Right atrium auricular region (tissue), 2 donors: ENCODE results near the gene PKP3. TPM values are rescaled to one million over a fixed set of nuclear protein-coding genes. Genes with fewer than 3 reads are reported as not detected.

ENCODE experiments used
- DNase-seq: peaks from one replicate; pipeline ENCODE4 v3.0.0-alpha.2; 2019; ENCODE audit warnings: low spot score
- H3K27ac ChIP-seq, 2 donors: fragments of 200-600 bp; sonication (generic); 1 replicate in 1 of 2; 2 replicates in 1 of 2; pipeline ENCODE4 v1.5.1; 2016 to 2019
- H3K27me3 ChIP-seq, 2 donors: fragments of 200-600 bp; sonication (generic); one replicate each; pipeline versions ENCODE4 v1.5.1 to v1.6.0; 2017 to 2019
- H3K36me3 ChIP-seq: fragments of 200-600 bp; sonication (generic); one replicate; pipeline ENCODE4 v1.5.1; 2016
- H3K4me1 ChIP-seq, 2 donors: fragments of 200-600 bp; sonication (generic); one replicate each; pipeline versions ENCODE4 v1.5.1 to v1.6.0; 2017 to 2019
- H3K4me3 ChIP-seq, 2 donors: fragments of 200-600 bp; sonication (generic); 1 replicate in 1 of 2; 2 replicates in 1 of 2; pipeline ENCODE4 v1.5.1; 2017 to 2019; ENCODE audit warnings: mild to moderate bottlenecking in 1 of 2, moderate library complexity in 1 of 2
- H3K9me3 ChIP-seq, 2 donors: fragments of 200-600 bp; sonication (generic); one replicate each; pipeline ENCODE4 v1.5.1; 2019
- total RNA-seq, 2 donors: library from RNA; depleted of rRNA; stranded (reverse); fragments of >200 nt; gene quantifications; one replicate each; pipeline ENCODE4 v1.1.0, GENCODE V29; 2016
- TF ChIP-seq, protein P1 (sequence below), 2 donors: fragments of 200-600 bp; sonication (generic); IDR thresholded peaks; one replicate each; pipeline ENCODE4 v1.5.1; 2019; ENCODE audit warnings: antibody characterized with exemption in 2 of 2

PKP3 gene
- total RNA-seq, 2 donors from 2014 or later = 0.43 to 1.0 TPM

DNA sequence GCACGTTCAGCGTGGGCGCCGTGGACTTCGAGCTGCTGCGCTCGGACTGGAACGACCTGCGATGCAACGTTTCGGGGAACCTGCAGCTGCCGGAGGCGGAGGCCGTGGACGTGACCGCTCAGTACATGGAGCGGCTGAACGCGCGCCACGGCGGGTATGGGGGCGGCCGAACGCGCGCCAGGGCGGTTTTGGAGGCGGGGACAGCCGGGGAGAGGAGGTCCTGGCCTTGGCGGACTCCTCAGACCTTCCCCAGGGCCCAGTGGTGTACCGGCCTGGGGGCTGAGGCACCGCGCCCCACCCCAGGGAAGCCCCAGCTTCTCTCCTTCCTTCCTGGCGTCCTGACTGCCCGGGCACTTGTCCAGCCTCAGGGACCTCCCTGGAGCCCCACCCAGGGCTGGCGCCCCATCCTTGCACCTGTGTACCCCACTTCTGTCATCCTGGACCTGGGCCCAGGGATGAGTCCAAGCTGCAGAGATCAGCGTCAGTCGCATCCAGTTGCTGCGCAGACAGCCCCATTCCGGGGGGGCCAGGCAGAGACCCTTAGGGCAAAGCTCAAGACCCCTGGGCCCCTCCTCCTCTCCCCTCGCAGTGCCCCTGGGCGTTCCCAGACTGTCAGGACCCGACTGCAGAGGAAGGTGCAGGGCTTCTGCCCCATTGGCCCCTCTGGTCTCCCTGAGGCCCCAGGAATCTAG, 16.7 kb upstream of the PKP3 start:
- Histone ChIP-seq H3K27me3 (no peaks in the 10 kb centered on the region), H3K9me3 (no peaks in the 10 kb centered on the region), H3K4me1 (no peaks in the 10 kb centered on the region), H3K36me3 (no peaks in the 10 kb centered on the region), H3K4me3 (no peak overlapping the region), H3K27ac (no peak overlapping the region)
- no peak for DNase-seq
- TF ChIP-seq, protein P1, sequence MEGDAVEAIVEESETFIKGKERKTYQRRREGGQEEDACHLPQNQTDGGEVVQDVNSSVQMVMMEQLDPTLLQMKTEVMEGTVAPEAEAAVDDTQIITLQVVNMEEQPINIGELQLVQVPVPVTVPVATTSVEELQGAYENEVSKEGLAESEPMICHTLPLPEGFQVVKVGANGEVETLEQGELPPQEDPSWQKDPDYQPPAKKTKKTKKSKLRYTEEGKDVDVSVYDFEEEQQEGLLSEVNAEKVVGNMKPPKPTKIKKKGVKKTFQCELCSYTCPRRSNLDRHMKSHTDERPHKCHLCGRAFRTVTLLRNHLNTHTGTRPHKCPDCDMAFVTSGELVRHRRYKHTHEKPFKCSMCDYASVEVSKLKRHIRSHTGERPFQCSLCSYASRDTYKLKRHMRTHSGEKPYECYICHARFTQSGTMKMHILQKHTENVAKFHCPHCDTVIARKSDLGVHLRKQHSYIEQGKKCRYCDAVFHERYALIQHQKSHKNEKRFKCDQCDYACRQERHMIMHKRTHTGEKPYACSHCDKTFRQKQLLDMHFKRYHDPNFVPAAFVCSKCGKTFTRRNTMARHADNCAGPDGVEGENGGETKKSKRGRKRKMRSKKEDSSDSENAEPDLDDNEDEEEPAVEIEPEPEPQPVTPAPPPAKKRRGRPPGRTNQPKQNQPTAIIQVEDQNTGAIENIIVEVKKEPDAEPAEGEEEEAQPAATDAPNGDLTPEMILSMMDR (IDR thresholded peaks at IDR 0.05) = no peak

DNA sequence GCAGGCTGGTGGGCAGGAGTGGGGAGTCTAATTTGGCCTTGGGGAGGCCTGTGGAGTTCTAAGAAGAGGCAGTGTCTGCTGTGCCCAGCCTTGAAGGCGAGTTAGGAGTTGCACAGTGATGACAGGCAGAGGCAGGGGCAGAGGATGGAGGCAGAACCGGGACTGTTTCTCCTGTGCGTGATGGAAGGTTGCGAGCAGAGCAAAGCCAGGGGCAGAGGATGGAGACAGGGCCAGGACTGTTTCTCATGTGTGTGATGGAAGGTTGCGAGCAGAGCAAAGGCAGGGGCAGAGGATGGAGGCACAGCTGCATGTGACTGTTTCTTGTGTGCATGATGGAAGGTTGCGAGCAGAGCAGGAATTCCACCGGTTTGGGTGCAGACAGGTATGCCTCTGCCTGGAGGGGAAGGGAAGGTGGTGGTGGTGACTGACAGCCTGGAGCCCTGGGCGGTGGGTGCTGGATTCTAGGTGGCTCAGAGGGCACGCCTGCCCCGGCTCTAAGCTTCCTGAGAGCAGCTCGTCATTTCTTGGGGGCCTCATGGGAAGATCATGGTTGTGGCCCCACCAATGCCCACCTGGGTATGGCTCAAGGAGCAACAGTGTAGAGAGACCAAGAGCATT, 16.0 kb upstream of the PKP3 start:
- H3K27ac ChIP-seq = no peak overlapping the region
- H3K36me3 ChIP-seq = no peaks in the 10 kb centered on the region
- no peaks in the 10 kb centered on the region for H3K9me3 ChIP-seq
- H3K4me1 ChIP-seq = no peaks in the 10 kb centered on the region
- TF ChIP-seq, protein P1 (IDR thresholded peaks at IDR 0.05) = no peak
- H3K27me3 ChIP-seq = no peaks in the 10 kb centered on the region
- no peak for DNase-seq
- no peak overlapping the region for H3K4me3 ChIP-seq

DNA sequence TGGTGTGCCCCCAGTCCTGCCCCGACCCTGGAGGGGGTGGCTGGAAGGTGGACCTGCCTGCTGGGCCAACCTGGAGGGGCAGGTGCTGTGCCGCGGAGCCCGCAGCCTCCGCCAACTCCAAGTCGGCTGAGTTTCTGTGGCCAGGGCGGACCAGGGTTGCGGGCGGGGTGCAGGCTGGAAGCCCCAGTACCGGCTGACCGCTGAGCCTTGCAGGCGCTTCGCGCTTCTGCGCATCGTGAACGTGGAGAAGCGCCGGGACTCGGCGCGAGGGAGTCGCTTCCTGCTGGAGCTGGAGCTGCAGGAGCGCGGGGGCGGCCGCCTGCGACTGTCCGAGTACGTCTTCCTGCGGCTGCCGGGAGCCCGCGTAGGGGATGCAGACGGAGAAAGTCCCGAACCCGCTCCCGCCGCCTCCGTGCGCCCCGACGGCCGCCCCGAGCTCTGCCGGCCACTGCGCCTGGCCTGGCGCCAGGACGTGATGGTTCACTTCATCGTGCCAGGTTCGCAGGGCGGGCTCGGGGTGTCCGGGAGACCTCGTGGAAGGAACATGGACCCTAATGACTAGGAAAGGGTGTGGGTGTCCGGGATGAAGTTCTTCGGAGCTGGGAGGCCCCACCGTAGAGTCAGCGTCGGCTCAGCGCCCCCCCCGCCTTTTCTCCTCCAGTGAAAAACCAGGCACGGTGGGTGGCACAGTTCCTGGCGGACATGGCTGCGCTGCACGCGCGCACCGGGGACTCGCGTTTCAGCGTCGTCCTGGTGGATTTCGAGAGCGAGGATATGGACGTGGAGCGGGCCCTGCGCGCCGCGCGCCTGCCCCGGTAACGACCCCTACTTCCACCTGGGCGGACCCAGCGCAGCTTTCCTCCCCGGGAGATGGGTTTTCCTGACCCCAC, 14.6 kb upstream of the PKP3 start:
- Histone ChIP-seq H3K9me3 (no peaks in the 10 kb centered on the region), H3K27ac (no peak overlapping the region), H3K36me3 (no peaks in the 10 kb centered on the region), H3K4me1 (no peaks in the 10 kb centered on the region), H3K4me3 (no peak overlapping the region), H3K27me3 (no peaks in the 10 kb centered on the region)
- DNase-seq = no peak
- TF ChIP-seq, protein P1 (IDR thresholded peaks at IDR 0.05) = no peak

DNA sequence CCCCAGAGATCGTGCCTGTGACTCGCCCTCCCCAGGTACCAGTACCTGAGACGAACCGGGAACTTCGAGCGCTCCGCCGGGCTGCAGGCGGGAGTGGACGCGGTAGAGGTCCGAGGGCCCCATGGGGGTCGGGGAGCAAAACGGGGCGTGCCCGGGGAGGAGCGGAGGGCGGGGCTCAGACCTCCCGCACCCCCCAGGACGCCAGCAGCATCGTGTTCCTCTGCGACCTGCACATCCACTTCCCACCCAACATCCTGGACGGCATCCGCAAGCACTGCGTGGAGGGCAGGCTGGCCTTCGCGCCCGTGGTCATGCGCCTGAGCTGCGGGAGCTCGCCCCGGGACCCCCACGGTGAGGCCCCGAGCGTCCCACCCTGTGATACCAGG, 13.9 kb upstream of the PKP3 start:
- H3K27me3 ChIP-seq = no peaks in the 10 kb centered on the region

DNA sequence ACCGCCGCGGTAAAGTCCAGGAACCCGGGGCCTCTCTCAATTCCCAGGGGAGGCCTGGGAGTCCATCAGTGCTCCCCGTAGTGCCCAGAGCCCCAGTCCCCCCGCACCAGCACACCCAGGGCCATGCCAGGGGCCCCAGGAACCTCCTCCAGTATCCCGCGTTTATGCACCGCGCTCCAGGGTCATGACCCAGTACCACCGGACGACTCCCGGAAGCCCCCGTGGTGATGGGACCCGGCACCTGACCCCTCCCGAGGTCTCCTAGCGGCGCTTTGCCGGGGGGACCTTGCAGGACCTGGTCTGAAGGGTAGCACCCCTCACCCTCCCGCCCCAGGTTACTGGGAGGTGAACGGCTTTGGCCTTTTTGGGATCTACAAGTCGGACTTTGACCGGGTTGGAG, 13.5 kb upstream of the PKP3 start:
- Histone ChIP-seq H3K4me3 (no peak overlapping the region), H3K9me3 (no peaks in the 10 kb centered on the region), H3K36me3 (no peaks in the 10 kb centered on the region), H3K4me1 (no peaks in the 10 kb centered on the region), H3K27ac (no peak overlapping the region), H3K27me3 (no peaks in the 10 kb centered on the region)
- TF ChIP-seq, protein P1 (IDR thresholded peaks at IDR 0.05) = no peak
- DNase-seq = no peak

More for the DNA sequence above, 13.9 kb upstream of the PKP3 start:
- Histone ChIP-seq H3K36me3 (no peaks in the 10 kb centered on the region), H3K4me1 (no peaks in the 10 kb centered on the region), H3K27ac (no peak overlapping the region), H3K9me3 (no peaks in the 10 kb centered on the region), H3K4me3 (no peak overlapping the region)
- no peak for DNase-seq
- TF ChIP-seq, protein P1 (IDR thresholded peaks at IDR 0.05) = no peak
